Neutrophil (primary cell): ENCODE data around the gene AKT3.

ENCODE experiments used
- H3K27ac ChIP-seq: fragments of 200-600 bp; sonication (generic); 2 replicates; pipeline ENCODE4 v1.5.1; 2016; ENCODE audit warnings: mild to moderate bottlenecking, moderate library complexity
- H3K27me3 ChIP-seq: fragments of 200-600 bp; sonication (generic); 2 replicates; pipeline ENCODE4 v1.6.0; 2016; ENCODE audit warnings: mild to moderate bottlenecking
- H3K36me3 ChIP-seq: fragments of 200-600 bp; sonication (generic); 2 replicates; pipeline ENCODE4 v1.5.1; 2017
- H3K4me1 ChIP-seq, 2 experiments: fragments of 200-600 bp in 1 of 2; sonication (generic) in 1 of 2; 1 replicate in 1 of 2; 2 replicates in 1 of 2; pipeline versions ENCODE4 v1.5.1 to v1.6.1; 2013 to 2016; ENCODE audit warnings: low read depth in 1 of 2, low read length in 1 of 2, mild to moderate bottlenecking in 1 of 2, moderate library complexity in 1 of 2; ENCODE audit not compliant: control insufficient read depth in 1 of 2, insufficient read depth in 1 of 2
- H3K4me3 ChIP-seq, 2 experiments: fragments of 200-600 bp in 1 of 2; sonication (generic) in 1 of 2; 1 replicate in 1 of 2; 2 replicates in 1 of 2; pipeline ENCODE4 v1.5.1; 2013 to 2016; ENCODE audit warnings: low read depth in 1 of 2, low read length in 1 of 2, mild to moderate bottlenecking in 1 of 2, moderate library complexity in 1 of 2
- H3K9me3 ChIP-seq: fragments of 200-600 bp; sonication (generic); 2 replicates; pipeline ENCODE4 v1.5.1; 2016
- TF ChIP-seq, protein P1 (sequence below): fragments of 200-600 bp; sonication (generic); IDR thresholded peaks from 2 replicates; pipeline ENCODE4 v1.5.1; 2016; ENCODE audit warnings: antibody characterized with exemption

The AKT3 gene

GRCh38 chr1:243471026-243471685, 378.9 kb downstream of the AKT3 start:
- H3K27me3 ChIP-seq, result no peaks in the 10 kb centered on the region
- no peaks in the 10 kb centered on the region for H3K36me3 ChIP-seq
- no peak overlapping the region for H3K4me3 ChIP-seq
- H3K27ac ChIP-seq, result no peak overlapping the region
- peaks cover 28 to 35% of the 10 kb centered on the region in 2 experiments for H3K4me1 ChIP-seq
- no peaks in the 10 kb centered on the region for H3K9me3 ChIP-seq
- TF ChIP-seq, protein P1, sequence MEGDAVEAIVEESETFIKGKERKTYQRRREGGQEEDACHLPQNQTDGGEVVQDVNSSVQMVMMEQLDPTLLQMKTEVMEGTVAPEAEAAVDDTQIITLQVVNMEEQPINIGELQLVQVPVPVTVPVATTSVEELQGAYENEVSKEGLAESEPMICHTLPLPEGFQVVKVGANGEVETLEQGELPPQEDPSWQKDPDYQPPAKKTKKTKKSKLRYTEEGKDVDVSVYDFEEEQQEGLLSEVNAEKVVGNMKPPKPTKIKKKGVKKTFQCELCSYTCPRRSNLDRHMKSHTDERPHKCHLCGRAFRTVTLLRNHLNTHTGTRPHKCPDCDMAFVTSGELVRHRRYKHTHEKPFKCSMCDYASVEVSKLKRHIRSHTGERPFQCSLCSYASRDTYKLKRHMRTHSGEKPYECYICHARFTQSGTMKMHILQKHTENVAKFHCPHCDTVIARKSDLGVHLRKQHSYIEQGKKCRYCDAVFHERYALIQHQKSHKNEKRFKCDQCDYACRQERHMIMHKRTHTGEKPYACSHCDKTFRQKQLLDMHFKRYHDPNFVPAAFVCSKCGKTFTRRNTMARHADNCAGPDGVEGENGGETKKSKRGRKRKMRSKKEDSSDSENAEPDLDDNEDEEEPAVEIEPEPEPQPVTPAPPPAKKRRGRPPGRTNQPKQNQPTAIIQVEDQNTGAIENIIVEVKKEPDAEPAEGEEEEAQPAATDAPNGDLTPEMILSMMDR, result no peak

GRCh38 chr1:243470502-243470901, 379.5 kb downstream of the AKT3 start:
- TF ChIP-seq, protein P1, result no peak
- no peaks in the 10 kb centered on the region for H3K9me3 ChIP-seq
- no peak overlapping the region for H3K4me3 ChIP-seq
- H3K36me3 ChIP-seq, result no peaks in the 10 kb centered on the region
- no peak overlapping the region for H3K27ac ChIP-seq
- peaks cover 28 to 35% of the 10 kb centered on the region in 2 experiments for H3K4me1 ChIP-seq
- no peaks in the 10 kb centered on the region for H3K27me3 ChIP-seq

- TF ChIP-seq, protein P1, result no peak
- Histone ChIP-seq H3K36me3 (no peaks in the 10 kb centered on the region), H3K27ac (no peak overlapping the region), H3K4me1 (peaks cover 28 to 35% of the 10 kb centered on the region in 2 experiments), H3K27me3 (no peaks in the 10 kb centered on the region), H3K4me3 (no peak overlapping the region), H3K9me3 (no peaks in the 10 kb centered on the region)
These were observed 380.5 kb downstream of the AKT3 start for GRCh38 chr1:243469497-243469896.

- no peaks in the 10 kb centered on the region for H3K36me3 ChIP-seq
- H3K4me3 ChIP-seq, result no peak overlapping the region
- H3K9me3 ChIP-seq, result no peaks in the 10 kb centered on the region
- TF ChIP-seq, protein P1, result no peak
- no peaks in the 10 kb centered on the region for H3K27me3 ChIP-seq
- H3K27ac ChIP-seq, result no peak overlapping the region
- H3K4me1 ChIP-seq, result no peaks in the 10 kb centered on the region
These were observed 384.3 kb downstream of the AKT3 start for GRCh38 chr1:243465738-243466137.

DNA sequence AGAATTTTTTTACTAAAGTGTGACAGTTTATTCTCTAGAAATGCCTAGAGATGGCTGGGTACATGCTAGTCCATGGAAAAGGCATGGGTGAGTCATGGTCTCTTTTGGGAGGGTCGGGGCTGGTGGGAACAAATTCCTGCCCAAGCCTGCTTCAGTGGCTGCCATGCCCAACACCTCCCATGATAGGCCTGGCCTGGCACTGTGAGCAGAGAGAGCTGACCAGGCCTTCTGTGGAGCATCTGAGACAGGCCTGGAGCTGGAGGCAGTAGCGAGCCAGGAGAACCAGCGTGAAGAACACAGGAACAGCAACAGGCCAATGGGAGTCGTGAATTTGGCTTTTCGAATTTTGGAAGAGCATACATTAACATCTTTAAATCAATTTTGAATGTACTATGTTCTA, 385.0 kb downstream of the AKT3 start:
- H3K4me1 ChIP-seq, result no peaks in the 10 kb centered on the region
- TF ChIP-seq, protein P1, result no peak
- no peaks in the 10 kb centered on the region for H3K27me3 ChIP-seq
- no peak overlapping the region for H3K4me3 ChIP-seq
- H3K9me3 ChIP-seq, result no peaks in the 10 kb centered on the region
- H3K27ac ChIP-seq, result no peak overlapping the region
- no peaks in the 10 kb centered on the region for H3K36me3 ChIP-seq
